Osteocyte (in vitro differentiated cells): Measurements from ENCODE around the gene ARHGAP42. TPM values are rescaled to one million over a fixed set of nuclear protein-coding genes. Genes with fewer than 3 reads are reported as not detected.
"Not testable (repeated sequence)": the region's sequence is repeated elsewhere in the genome, so short reads cannot be mapped to it uniquely, and the experiment has no call there.

Experiments
- DNase-seq: peaks from one replicate; pipeline ENCODE4 v3.0.0; 2021; ENCODE audit warnings: mixed read lengths; ENCODE audit not compliant: unreplicated experiment; ENCODE audit errors: extremely low spot score
- H3K27ac Mint-ChIP-seq: one replicate; pipeline ENCODE4 v1.8.0; 2021; ENCODE audit warnings: mild to moderate bottlenecking, mixed read lengths; ENCODE audit not compliant: unreplicated experiment
- H3K27me3 Mint-ChIP-seq: one replicate; pipeline ENCODE4 v1.8.0; 2021; ENCODE audit warnings: mixed read lengths; ENCODE audit not compliant: unreplicated experiment
- H3K36me3 Mint-ChIP-seq: one replicate; pipeline ENCODE4 v1.8.0; 2021; ENCODE audit warnings: mixed read lengths; ENCODE audit not compliant: unreplicated experiment
- H3K4me1 Mint-ChIP-seq: one replicate; pipeline ENCODE4 v1.8.0; 2021; ENCODE audit warnings: mixed read lengths; ENCODE audit not compliant: unreplicated experiment
- H3K4me3 Mint-ChIP-seq: one replicate; pipeline ENCODE4 v1.8.0; 2021; ENCODE audit warnings: mild to moderate bottlenecking, moderate library complexity, mixed read lengths; ENCODE audit not compliant: unreplicated experiment
- H3K9me3 Mint-ChIP-seq: one replicate; pipeline ENCODE4 v1.8.0; 2021; ENCODE audit warnings: mixed read lengths; ENCODE audit not compliant: unreplicated experiment
- total RNA-seq: library from RNA; stranded (reverse); gene quantifications from 2 replicates; pipeline ENCODE4 v1.2.1, GENCODE V29; 2021
- TF ChIP-seq, protein P1 (sequence below): fragments of 200-600 bp; sonication (generic); IDR thresholded peaks from 2 replicates; pipeline ENCODE4 v1.5.0; 2021; ENCODE audit warnings: antibody characterized with exemption, mild to moderate bottlenecking, moderate library complexity

Gene ARHGAP42
- total RNA-seq, 1 donor from 2014 or later: 12.7 TPM

DNA sequence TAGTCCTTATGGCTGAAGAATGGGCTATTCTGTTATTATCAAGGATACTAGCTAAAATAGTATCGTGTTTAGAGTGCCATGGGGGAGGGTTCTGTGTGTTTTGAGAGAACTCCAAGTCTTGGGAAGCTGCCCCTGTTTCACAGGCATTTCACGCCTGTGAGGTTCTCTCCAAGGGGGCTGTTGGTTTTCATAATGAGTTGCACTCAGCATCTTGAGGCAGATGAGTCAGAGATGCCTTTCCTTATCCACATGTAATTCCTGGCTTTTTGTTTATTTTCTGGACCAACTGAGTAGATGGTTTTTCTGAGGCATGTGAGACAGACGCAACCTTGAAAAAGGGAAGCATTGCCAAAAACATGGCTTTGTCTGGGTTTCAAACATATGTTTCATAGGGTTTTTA is 203.7 kb downstream of the ARHGAP42 start:
- Mint-ChIP-seq H3K4me3 (no peak overlapping the region), H3K36me3 (no peaks in the 10 kb centered on the region), H3K4me1 (peaks cover 27% of the 10 kb centered on the region), H3K9me3 (no peaks in the 10 kb centered on the region), H3K27me3 (no peaks in the 10 kb centered on the region), H3K27ac (peak overlapping the region; percentile 83)
- TF ChIP-seq, protein P1, sequence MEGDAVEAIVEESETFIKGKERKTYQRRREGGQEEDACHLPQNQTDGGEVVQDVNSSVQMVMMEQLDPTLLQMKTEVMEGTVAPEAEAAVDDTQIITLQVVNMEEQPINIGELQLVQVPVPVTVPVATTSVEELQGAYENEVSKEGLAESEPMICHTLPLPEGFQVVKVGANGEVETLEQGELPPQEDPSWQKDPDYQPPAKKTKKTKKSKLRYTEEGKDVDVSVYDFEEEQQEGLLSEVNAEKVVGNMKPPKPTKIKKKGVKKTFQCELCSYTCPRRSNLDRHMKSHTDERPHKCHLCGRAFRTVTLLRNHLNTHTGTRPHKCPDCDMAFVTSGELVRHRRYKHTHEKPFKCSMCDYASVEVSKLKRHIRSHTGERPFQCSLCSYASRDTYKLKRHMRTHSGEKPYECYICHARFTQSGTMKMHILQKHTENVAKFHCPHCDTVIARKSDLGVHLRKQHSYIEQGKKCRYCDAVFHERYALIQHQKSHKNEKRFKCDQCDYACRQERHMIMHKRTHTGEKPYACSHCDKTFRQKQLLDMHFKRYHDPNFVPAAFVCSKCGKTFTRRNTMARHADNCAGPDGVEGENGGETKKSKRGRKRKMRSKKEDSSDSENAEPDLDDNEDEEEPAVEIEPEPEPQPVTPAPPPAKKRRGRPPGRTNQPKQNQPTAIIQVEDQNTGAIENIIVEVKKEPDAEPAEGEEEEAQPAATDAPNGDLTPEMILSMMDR: no peak
- DNase-seq: no peak

DNA sequence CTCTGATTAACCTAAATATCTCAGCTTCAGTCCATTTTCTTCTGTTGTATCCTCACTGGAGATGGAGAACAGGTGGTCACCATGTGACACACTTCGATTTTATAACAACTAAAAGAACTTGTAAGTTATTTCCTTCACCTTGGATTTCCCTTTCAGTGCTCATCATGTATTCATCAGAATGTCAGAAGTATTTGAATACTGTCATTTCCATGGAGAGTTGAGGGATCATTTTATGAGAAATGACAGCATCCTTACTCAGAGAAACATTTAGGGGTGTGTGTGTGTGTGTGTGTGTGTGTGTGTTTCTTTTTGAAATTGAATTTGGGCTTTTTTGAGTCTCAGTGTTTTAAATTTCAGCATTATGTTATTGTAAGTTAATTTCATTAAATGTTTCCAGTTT is 205.8 kb downstream of the ARHGAP42 start:
- H3K27me3 Mint-ChIP-seq: no peaks in the 10 kb centered on the region
- H3K27ac Mint-ChIP-seq: peak overlapping the region; percentile 32
- DNase-seq: no peak
- H3K9me3 Mint-ChIP-seq: no peaks in the 10 kb centered on the region
- peaks cover 27% of the 10 kb centered on the region for H3K4me1 Mint-ChIP-seq
- H3K4me3 Mint-ChIP-seq: no peak overlapping the region
- no peaks in the 10 kb centered on the region for H3K36me3 Mint-ChIP-seq
- TF ChIP-seq, protein P1: no peak

DNA sequence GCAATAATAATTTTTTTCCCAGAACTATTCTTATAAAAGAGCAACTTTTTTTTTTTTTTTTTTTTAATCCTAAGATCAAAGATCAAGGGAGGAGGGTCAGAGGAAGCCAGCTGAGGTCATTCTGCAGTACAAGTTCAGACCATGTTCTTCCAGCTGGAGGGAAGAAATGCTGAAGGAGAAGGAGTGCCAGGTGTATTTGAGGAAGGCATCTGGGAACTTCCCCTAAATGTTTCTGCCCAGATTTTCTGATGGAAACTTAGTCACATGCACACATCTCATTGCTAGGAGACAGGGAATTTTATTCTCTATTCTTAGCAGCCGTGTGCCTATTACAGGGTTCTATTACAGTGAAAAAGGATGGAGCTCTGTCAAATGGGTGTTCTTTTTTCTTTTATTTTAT is 208.4 kb downstream of the ARHGAP42 start:
- Mint-ChIP-seq H3K9me3 (peaks cover 13% of the 10 kb centered on the region), H3K27me3 (no peaks in the 10 kb centered on the region), H3K4me1 (peaks cover 16% of the 10 kb centered on the region), H3K27ac (no peak overlapping the region), H3K36me3 (no peaks in the 10 kb centered on the region), H3K4me3 (no peak overlapping the region)
- TF ChIP-seq, protein P1: no peak
- no peak for DNase-seq

DNA sequence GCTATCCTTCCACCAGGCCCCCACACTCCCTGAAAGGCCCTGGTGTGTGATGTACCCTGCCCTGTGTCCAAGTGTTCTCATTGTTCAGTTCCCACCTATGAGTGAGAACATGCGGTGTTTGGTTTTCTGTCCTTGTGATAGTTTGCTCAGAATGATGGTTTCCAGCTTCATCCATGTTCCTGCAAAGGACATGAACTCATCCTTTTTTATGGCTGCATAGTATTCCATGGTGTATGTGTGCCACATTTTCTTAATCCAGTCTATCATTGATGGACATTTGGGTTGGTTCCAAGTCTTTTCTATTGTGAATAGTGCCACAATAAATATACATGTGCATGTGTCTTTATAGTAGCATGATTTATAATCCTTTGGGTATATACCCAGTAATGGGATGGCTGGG is 208.9 kb downstream of the ARHGAP42 start:
- H3K36me3 Mint-ChIP-seq, H3K27me3 Mint-ChIP-seq, H3K4me3 Mint-ChIP-seq, DNase-seq, H3K27ac Mint-ChIP-seq: not testable (repeated sequence)
- peaks cover 14% of the 10 kb centered on the region for H3K9me3 Mint-ChIP-seq
- H3K4me1 Mint-ChIP-seq: peaks cover 11% of the 10 kb centered on the region

DNA sequence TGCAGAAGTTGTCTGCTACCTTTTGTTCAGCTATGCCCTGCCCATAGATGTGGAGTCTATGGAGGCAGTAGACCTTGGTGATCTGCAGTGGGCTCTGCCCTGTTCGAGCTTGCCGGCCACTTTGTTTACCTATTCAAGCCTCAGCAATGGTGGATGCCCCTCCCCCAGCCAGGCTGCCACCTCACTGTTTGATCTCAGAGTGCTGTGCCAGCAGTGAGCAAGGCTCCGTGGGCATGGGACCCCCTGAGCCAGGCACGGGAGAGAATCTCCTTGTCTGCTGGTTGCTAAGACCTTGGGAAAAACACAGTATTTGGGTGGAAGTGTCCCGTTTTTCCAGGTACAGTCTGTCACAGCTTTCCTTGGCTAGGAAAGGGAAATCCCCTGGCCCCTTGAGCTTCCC is 214.4 kb downstream of the ARHGAP42 start:
- H3K4me3 Mint-ChIP-seq, DNase-seq: not testable (repeated sequence)

DNA sequence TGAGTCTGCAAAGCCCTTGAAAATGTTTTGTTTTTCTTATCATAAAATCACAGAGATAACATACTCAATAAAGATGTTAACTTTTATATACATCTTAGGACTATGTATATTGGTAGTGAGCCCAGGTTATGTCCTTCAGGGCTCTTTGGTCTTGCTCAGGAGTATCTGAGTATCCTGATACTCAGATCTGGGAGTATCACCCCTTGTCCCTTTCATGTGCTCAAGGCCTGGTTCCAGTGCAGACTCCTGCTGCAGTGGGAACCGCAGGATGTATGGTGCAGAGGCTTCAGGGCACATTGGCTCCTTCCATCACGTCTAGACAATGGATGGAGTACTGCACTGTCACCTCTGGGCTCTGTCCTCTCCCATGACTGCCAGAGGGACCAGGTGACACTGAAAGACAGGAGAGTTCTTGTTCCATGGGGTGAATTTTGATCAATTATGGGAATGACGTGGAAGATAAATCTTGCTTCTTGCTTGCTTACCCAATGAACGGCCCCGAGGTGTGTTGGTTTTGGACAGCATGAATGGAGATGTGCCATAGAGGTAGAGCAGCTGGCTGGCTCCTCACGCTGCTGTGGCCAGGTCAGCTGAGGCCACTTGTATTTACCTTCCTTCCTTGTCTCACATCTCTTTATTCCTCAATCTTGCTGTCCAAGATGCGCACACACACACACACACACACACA is 215.5 kb downstream of the ARHGAP42 start:
- Mint-ChIP-seq H3K27me3 (no peaks in the 10 kb centered on the region), H3K4me1 (peaks cover 11% of the 10 kb centered on the region), H3K4me3 (no peak overlapping the region), H3K9me3 (peaks cover 14% of the 10 kb centered on the region), H3K36me3 (peaks cover 7% of the 10 kb centered on the region), H3K27ac (no peak overlapping the region)
- DNase-seq: no peak
- TF ChIP-seq, protein P1: no peak

More for the DNA sequence above, 214.4 kb downstream of the ARHGAP42 start:
- Mint-ChIP-seq H3K4me1 (peaks cover 11% of the 10 kb centered on the region), H3K9me3 (peaks cover 14% of the 10 kb centered on the region)
- H3K27me3 Mint-ChIP-seq, H3K27ac Mint-ChIP-seq, H3K36me3 Mint-ChIP-seq: not testable (repeated sequence)
